Measurements from ENCODE around the gene STARD3. TPM values are rescaled to one million over a fixed set of nuclear protein-coding genes. Genes with fewer than 3 reads are reported as not detected.

The STARD3 gene
- total and polyA plus RNA-seq, 2 of the 13 experiments (the other 11 are each of a cell fraction or from before 2014, with no cell fraction given), result 34.6 to 100 TPM

GRCh38 chr17:39591958-39592954 lies 44.7 kb upstream of the STARD3 start (continued):
- TF ChIP-seq, protein P1, sequence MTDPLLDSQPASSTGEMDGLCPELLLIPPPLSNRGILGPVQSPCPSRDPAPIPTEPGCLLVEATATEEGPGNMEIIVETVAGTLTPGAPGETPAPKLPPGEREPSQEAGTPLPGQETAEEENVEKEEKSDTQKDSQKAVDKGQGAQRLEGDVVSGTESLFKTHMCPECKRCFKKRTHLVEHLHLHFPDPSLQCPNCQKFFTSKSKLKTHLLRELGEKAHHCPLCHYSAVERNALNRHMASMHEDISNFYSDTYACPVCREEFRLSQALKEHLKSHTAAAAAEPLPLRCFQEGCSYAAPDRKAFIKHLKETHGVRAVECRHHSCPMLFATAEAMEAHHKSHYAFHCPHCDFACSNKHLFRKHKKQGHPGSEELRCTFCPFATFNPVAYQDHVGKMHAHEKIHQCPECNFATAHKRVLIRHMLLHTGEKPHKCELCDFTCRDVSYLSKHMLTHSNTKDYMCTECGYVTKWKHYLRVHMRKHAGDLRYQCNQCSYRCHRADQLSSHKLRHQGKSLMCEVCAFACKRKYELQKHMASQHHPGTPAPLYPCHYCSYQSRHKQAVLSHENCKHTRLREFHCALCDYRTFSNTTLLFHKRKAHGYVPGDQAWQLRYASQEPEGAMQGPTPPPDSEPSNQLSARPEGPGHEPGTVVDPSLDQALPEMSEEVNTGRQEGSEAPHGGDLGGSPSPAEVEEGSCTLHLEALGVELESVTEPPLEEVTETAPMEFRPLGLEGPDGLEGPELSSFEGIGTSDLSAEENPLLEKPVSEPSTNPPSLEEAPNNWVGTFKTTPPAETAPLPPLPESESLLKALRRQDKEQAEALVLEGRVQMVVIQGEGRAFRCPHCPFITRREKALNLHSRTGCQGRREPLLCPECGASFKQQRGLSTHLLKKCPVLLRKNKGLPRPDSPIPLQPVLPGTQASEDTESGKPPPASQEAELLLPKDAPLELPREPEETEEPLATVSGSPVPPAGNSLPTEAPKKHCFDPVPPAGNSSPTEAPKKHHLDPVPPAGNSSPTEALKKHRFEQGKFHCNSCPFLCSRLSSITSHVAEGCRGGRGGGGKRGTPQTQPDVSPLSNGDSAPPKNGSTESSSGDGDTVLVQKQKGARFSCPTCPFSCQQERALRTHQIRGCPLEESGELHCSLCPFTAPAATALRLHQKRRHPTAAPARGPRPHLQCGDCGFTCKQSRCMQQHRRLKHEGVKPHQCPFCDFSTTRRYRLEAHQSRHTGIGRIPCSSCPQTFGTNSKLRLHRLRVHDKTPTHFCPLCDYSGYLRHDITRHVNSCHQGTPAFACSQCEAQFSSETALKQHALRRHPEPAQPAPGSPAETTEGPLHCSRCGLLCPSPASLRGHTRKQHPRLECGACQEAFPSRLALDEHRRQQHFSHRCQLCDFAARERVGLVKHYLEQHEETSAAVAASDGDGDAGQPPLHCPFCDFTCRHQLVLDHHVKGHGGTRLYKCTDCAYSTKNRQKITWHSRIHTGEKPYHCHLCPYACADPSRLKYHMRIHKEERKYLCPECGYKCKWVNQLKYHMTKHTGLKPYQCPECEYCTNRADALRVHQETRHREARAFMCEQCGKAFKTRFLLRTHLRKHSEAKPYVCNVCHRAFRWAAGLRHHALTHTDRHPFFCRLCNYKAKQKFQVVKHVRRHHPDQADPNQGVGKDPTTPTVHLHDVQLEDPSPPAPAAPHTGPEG (CRISPR knock-in tag; IDR thresholded peaks at IDR 0.05), result peak; percentile 77; the same call in 1 of the 2 replicates
- TF ChIP-seq PRDM10 (CRISPR knock-in tag; IDR thresholded peaks at IDR 0.05; ENCODE audit: low read depth) (0 out of 2 replicates have a peak, but pooled peaks have one; percentile 46), ZNF335 (CRISPR knock-in tag; IDR thresholded peaks at IDR 0.05) (peak; percentile 70; the same call in 1 of the 2 replicates), ZNF549 (CRISPR knock-in tag; IDR thresholded peaks at IDR 0.05) (no peak), ZNF782 (CRISPR knock-in tag; IDR thresholded peaks at IDR 0.05; ENCODE audit: borderline replicate concordance) (0 out of 2 replicates have a peak, but pooled peaks have one; percentile 21)
- TF ChIP-seq, protein P2, sequence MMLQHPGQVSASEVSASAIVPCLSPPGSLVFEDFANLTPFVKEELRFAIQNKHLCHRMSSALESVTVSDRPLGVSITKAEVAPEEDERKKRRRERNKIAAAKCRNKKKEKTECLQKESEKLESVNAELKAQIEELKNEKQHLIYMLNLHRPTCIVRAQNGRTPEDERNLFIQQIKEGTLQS (CRISPR knock-in tag; IDR thresholded peaks at IDR 0.05), result peak; percentile 31; the same call in 1 of the 2 replicates
- TF ChIP-seq, protein P3, sequence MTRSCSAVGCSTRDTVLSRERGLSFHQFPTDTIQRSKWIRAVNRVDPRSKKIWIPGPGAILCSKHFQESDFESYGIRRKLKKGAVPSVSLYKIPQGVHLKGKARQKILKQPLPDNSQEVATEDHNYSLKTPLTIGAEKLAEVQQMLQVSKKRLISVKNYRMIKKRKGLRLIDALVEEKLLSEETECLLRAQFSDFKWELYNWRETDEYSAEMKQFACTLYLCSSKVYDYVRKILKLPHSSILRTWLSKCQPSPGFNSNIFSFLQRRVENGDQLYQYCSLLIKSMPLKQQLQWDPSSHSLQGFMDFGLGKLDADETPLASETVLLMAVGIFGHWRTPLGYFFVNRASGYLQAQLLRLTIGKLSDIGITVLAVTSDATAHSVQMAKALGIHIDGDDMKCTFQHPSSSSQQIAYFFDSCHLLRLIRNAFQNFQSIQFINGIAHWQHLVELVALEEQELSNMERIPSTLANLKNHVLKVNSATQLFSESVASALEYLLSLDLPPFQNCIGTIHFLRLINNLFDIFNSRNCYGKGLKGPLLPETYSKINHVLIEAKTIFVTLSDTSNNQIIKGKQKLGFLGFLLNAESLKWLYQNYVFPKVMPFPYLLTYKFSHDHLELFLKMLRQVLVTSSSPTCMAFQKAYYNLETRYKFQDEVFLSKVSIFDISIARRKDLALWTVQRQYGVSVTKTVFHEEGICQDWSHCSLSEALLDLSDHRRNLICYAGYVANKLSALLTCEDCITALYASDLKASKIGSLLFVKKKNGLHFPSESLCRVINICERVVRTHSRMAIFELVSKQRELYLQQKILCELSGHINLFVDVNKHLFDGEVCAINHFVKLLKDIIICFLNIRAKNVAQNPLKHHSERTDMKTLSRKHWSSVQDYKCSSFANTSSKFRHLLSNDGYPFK (CRISPR knock-in tag; IDR thresholded peaks at IDR 0.05; ENCODE audit: borderline replicate concordance), result no peak
- TF ChIP-seq, protein P4, sequence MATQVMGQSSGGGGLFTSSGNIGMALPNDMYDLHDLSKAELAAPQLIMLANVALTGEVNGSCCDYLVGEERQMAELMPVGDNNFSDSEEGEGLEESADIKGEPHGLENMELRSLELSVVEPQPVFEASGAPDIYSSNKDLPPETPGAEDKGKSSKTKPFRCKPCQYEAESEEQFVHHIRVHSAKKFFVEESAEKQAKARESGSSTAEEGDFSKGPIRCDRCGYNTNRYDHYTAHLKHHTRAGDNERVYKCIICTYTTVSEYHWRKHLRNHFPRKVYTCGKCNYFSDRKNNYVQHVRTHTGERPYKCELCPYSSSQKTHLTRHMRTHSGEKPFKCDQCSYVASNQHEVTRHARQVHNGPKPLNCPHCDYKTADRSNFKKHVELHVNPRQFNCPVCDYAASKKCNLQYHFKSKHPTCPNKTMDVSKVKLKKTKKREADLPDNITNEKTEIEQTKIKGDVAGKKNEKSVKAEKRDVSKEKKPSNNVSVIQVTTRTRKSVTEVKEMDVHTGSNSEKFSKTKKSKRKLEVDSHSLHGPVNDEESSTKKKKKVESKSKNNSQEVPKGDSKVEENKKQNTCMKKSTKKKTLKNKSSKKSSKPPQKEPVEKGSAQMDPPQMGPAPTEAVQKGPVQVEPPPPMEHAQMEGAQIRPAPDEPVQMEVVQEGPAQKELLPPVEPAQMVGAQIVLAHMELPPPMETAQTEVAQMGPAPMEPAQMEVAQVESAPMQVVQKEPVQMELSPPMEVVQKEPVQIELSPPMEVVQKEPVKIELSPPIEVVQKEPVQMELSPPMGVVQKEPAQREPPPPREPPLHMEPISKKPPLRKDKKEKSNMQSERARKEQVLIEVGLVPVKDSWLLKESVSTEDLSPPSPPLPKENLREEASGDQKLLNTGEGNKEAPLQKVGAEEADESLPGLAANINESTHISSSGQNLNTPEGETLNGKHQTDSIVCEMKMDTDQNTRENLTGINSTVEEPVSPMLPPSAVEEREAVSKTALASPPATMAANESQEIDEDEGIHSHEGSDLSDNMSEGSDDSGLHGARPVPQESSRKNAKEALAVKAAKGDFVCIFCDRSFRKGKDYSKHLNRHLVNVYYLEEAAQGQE (IDR thresholded peaks at IDR 0.05; ENCODE audit: borderline replicate concordance in 1 of 2, low read depth in 1 of 2, low read length in 2 of 2), result peak; percentile 80 to 96

Measured in HepG2 (cell line).